ENCODE measurements around the gene NCOR1. TPM values are rescaled to one million over a fixed set of nuclear protein-coding genes. Genes with fewer than 3 reads are reported as not detected.
A peak's percentile ranks its signal among the peaks of the same experiment; 100 is the strongest.

NCOR1 gene
- polyA plus RNA-seq (2011; rRNA removed) (190 and 194 TPM in 2 replicates), polyA plus RNA-seq (2017; fragmentation: RNase III; extraction: RNeasy Plus Mini Kit Qiagen cat#74134 plus additional on column Dnase treatment) (60.8 to 65.5 TPM (median 65.5 TPM) in 3 replicates), polyA minus RNA-seq (2011; rRNA and poly(A)+ RNA removed) (421 and 515 TPM in 2 replicates)
- 71.3 and 73.9 TPM in 2 replicates for polyA plus RNA-seq (2012; cell fraction: cytosol; rRNA removed)
- 96.6 and 113 TPM in 2 replicates for polyA plus RNA-seq (2012; cell fraction: nucleus; rRNA removed)

- peaks cover 34% of the 10 kb centered on the region for H3K4me1 ChIP-seq
- TF ChIP-seq TFCP2L1 (CRISPR knock-in tag; IDR thresholded peaks at IDR 0.05), result peak; percentile 56; the same call in 1 of the 2 replicates
- TF ChIP-seq CHD2 (IDR thresholded peaks at IDR 0.05; ENCODE audit: low read length, partially characterized antibody), result no peak
- peak; percentile 69; the same call in 1 of the 2 replicates for TF ChIP-seq E2F6 (IDR thresholded peaks at IDR 0.05; ENCODE audit: borderline replicate concordance, low read depth)
- TF ChIP-seq EHF (CRISPR knock-in tag; IDR thresholded peaks at IDR 0.05), result peak; percentile 64; the same call in 1 of the 2 replicates
- peak; percentile 30 to 48 for TF ChIP-seq RAD21 (conservative IDR thresholded peaks at IDR 0.05 in 1 of 2, IDR thresholded peaks at IDR 0.05 in 1 of 2)
- TF ChIP-seq CTCF (IDR thresholded peaks at IDR 0.05), result peak; percentile 35; the same call in 2 of the 3 replicates
- no peak for TF ChIP-seq RARB (CRISPR knock-in tag; IDR thresholded peaks at IDR 0.05)
- TF ChIP-seq MYC (IDR thresholded peaks at IDR 0.05; ENCODE audit: borderline replicate concordance, low read length), result peak; percentile 73; the same call in 1 of the 2 replicates
- TF ChIP-seq GATA3 (IDR thresholded peaks at IDR 0.05; ENCODE audit: borderline replicate concordance), result no peak
- TF ChIP-seq HOXB5 (CRISPR knock-in tag; IDR thresholded peaks at IDR 0.05), result peak; percentile 53; the same call in 1 of the 2 replicates
- TF ChIP-seq ATOH8 (CRISPR knock-in tag; IDR thresholded peaks at IDR 0.05; ENCODE audit: low read depth), result 0 out of 2 replicates have a peak, but pooled peaks have one; percentile 55
- peak; percentile 73; the same call in 1 of the 2 replicates for TF ChIP-seq KDM5A (IDR thresholded peaks at IDR 0.05)
- peak; percentile 56; the same call in 1 of the 2 replicates for TF ChIP-seq TP53 (CRISPR knock-in tag; IDR thresholded peaks at IDR 0.05)
- no peak for TF ChIP-seq CBX8 (IDR thresholded peaks at IDR 0.05)
- peak; percentile 74; the same call in 1 of the 2 replicates for TF ChIP-seq HMGXB4 (CRISPR knock-in tag; IDR thresholded peaks at IDR 0.05; ENCODE audit: borderline replicate concordance)
- TF ChIP-seq PHF8 (IDR thresholded peaks at IDR 0.05; ENCODE audit: borderline replicate concordance, low read depth), result peak; percentile 95
- no peak for TF ChIP-seq EP300 (IDR thresholded peaks at IDR 0.05)
- peak; percentile 32; the same call in 1 of the 2 replicates for TF ChIP-seq MAZ (IDR thresholded peaks at IDR 0.05; ENCODE audit: borderline replicate concordance, low read depth, low read length)
- no peak for TF ChIP-seq CBX2 (IDR thresholded peaks at IDR 0.05; ENCODE audit: borderline replicate concordance, low read depth)
- TF ChIP-seq FOSL2 (IDR thresholded peaks at IDR 0.05), result no peak
- no peak for TF ChIP-seq FOSL2 (CRISPR knock-in tag; IDR thresholded peaks at IDR 0.05)
- no peak for TF ChIP-seq USF2 (IDR thresholded peaks at IDR 0.05)
- TF ChIP-seq MAX (IDR thresholded peaks at IDR 0.05), result peak; percentile 83
- TF ChIP-seq ZC3H11A (IDR thresholded peaks at IDR 0.05), result no peak
- 0 out of 2 replicates have a peak, but pooled peaks have one; percentile 77 for TF ChIP-seq HOXB13 (CRISPR knock-in tag; IDR thresholded peaks at IDR 0.05; ENCODE audit: low read depth)
- peak; percentile 32; the same call in 2 of the 3 replicates for TF ChIP-seq SMC3 (IDR thresholded peaks at IDR 0.05)
- TF ChIP-seq BCL3 (IDR thresholded peaks at IDR 0.05), result peak; percentile 54; the same call in 1 of the 3 replicates
- TF ChIP-seq SREBF2 (IDR thresholded peaks at IDR 0.05), result no peak
- TF ChIP-seq JUNB (IDR thresholded peaks at IDR 0.05), result no peak
- TF ChIP-seq JUN (IDR thresholded peaks at IDR 0.05), result peak; percentile 87 to 96
- peak; percentile 98 for TF ChIP-seq POLR2A (IDR thresholded peaks at IDR 0.05; ENCODE audit: low read length)
- no peak for TF ChIP-seq RCOR1 (IDR thresholded peaks at IDR 0.05; ENCODE audit: low read depth, low read length)
- H3K4me2 ChIP-seq, result peak within 1 kb of the TSS; percentile 85
- H3K27ac ChIP-seq, result peak within 1 kb of the TSS; percentile 96 to 97
- CTCF ChIA-PET, result interaction anchor here (0.7 to 7.5 kb wide), 14 partner anchors 8 to 212 kb away, joined by 3 to 69 read pairs (median 3); no protein-coding TSS in a partner anchor
- FAIRE-seq (no peak), ATAC-seq (peak; percentile 89 to 92), DNase-seq (ENCODE audit: low read depth in 1 of 2, low spot score in 1 of 2) (peak; percentile 80 to 97)
- no peaks in the 10 kb centered on the region for H3K9me3 ChIP-seq
- peak within 1 kb of the TSS; percentile 75 for H3K4me3 ChIP-seq
- WGBS (ENCODE audit: missing lambda C conversion rate), result under 1% methylated on average over 44 of the region's 82 CpGs
- POLR2A ChIA-PET, result interaction anchor here (0.5 to 4.2 kb wide), 21 partner anchors 9 to 306 kb away, joined by 3 to 57 read pairs (median 4); partner anchors contain the start of genes CENPV and UBB
Observed at GRCh38 chr17:16215273-16215964, at the start of gene NCOR1. Gene NCOR1, minus strand, starts transcription at chr17:16215534. Its CDS starts 20,965 bp downstream, at chr17:16194569.
